Activated CD4-positive, CD25-positive, alpha-beta regulatory T cell (primary cell): ENCODE data around the gene AOAH.
"Not testable (repeated sequence)": the region's sequence is repeated elsewhere in the genome, so short reads cannot be mapped to it uniquely, and the experiment has no call there.

Source experiments
- DNase-seq, 4 experiments: peaks; one replicate each; lab custom pipeline; 2025; lab: John Stamatoyannopoulos, UW

The AOAH gene

DNA sequence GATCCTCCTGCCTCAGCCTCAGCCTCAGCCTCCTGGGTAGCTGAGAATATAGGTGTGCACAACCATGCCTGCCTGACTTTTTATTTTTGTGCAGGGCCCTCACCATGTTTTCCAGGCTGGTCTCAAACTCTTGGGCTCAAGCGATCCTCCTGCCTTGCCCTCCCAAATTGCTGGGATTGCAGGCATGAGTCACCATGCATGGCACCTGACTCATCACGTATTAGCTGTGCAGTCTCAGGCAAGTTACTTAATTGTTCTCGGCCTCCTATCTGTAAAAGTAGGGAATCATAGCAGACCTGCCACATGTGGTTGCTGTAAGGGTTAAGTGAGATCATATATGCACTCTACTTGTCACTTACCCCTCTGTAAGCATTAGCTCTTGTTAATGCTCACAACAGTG lies 217.5 kb downstream of the AOAH start:
- DNase-seq: no peak

DNA sequence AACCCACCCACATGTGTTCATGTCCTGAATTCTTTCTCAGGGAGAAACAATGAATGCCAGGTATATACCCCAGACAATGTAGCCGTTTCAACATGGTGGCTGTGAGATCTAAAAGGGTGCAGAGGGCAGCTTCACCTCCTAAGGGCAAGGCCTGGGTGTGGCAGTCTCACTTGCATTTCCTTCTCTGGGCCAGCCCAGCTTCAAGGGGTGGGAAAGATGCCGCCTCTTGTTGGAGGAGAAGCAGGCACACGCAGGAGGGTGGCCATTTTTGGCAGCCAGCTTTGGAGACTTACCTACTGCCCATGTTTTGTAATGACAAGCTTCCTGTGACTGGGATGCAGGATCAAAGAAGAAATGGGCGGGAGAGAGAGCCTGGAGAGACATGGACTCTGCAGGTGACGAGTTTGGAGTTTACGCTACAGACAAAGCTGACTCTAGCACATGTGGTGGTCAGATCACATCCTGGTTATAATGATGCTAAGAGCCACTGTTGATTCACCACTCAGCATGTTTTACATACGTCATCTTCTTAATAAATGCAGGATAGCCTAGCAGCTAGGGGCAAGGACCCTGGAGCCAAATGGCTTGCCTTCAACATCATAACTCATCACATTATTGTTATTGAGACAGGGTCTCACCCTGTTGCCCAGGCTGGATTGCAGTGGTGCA lies 218.0 kb downstream of the AOAH start:
- no peak for DNase-seq

- not testable (repeated sequence) for DNase-seq
These were observed 219.7 kb downstream of the AOAH start for GRCh38 chr7:36504617-36505016.

GRCh38 chr7:36504216-36504615 lies 220.1 kb downstream of the AOAH start:
- DNase-seq: not testable (repeated sequence)

DNA sequence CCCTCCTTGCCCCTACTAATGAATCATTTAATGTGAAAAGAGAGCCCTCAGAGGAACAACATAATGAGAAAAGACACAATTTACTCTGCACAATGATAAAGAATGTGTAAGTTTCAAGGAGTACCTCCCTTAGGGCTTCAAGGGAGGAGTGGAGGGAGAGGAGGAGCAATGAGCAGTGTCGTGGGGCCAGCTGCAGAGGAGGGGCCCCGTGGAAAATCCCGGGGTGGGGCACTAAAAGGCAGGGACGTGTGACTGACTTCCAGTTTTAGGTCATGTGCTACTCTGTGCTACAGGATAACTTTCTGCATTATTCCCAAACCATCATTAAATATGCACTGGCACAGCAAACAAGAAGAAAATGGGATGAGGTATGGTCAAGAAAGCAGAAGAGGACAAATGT lies 226.5 kb downstream of the AOAH start:
- DNase-seq: no peak

- DNase-seq: not testable (repeated sequence)
These were observed 227.1 kb downstream of the AOAH start for GRCh38 chr7:36497176-36497575.

DNA sequence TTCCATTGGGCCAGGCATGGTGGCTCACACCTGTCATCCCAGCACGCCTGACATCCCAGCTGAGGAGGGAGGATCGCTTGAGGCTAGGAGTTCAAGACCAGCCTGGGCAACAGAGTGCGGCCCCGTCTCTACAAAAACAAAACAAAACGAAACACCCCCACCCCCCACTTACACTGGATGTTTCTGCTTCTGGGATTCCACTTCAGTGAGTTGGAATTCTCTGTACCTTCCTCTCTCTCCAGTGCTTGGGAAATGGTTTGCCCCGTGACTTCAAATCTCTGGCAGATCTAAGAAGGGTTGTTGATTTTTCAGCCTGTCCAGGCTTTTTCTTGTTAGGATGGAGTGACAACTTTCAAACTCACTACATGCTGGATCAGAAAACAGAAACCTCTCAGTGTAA lies 227.7 kb downstream of the AOAH start:
- DNase-seq: no peak

- DNase-seq: no peak
These were observed 233.0 kb downstream of the AOAH start for GRCh38 chr7:36491317-36491716.

DNA sequence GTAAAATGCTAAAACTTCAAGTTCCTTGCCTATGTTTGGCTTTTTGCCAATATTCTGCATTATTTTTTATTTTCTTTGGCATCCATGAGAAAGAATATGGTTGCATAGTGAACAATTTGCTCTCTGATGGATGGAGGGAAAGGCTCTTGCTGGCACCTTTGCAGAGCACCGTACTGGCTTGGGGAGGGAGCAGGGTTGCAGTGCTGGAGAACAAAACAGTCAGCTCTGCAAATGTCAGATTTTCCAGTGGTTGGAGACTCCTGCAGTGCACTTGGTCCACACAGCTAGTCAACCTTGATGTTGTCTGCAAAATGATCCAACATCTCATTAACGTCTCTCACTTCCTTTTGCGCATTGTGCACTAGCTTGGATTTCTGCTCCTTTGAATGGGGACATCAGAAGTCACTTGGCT lies 233.9 kb downstream of the AOAH start:
- no peak for DNase-seq

GRCh38 chr7:36488672-36489071 lies 235.6 kb downstream of the AOAH start:
- not testable (repeated sequence) for DNase-seq

DNA sequence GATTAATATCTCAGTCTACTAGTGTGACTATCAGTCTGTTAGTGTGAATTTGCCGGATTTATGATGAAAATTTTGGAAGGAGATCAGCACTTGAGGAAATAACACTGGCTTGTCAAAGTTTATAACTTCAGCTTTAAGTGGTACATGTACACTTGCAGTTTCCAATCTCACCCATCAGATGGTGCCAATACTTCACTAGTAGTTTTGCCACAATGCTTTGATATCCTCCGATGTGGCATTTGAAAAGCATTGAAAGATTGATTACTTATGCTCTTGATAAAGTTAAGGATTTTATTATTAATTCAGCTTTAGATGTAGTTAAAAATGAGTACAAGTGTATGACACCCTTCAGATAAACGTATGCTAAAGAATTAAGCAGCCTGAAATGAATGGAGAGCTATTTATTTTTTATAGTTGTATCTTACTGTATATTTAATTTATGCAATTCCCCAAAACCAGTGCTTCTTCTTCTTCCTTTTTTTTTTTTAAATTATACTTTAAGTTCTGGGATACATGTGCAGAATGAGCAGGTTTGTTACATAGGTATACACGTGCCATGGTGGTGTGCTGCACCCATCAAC lies 236.4 kb downstream of the AOAH start:
- DNase-seq: no peak

DNA sequence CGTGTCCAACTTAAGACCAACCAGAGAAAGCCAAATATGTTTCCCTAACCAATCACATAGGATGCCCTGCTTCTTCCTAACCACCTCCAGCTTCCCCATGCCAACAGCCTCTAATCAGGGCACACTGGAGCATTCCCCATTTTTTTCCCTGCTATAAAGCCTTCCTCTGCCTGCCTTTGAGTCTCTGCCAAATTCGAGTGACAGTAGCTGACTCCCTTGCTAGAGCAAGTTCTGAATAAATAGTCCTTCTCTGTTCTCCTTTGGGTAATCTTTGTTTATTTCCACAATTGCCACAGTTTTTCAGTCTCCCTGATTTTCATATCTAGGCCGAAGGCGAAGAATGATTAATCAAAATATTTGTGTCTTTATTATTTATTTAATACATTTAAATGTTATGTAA lies 238.0 kb downstream of the AOAH start:
- no peak for DNase-seq

GRCh38 chr7:36484265-36484664 lies 240.0 kb downstream of the AOAH start:
- no peak for DNase-seq

DNA sequence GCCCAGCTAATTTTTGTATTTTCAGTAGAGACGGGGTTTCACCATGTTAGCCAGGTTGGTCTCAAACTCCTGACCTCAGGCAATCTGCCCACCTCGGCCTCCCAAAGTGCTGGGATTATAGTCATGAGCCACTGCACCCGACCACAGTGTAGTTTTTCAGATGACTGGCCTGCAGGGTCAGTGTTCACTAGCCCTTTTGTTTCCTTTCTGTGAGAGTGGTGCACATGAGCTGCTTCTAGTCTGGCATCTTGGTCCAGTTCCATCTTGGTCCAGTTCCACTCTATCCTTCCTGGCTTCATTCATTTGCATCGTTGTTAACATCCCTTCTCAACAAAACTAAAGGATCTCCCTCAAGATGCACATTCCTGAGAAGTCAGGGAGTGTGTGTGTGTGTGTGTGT lies 240.4 kb downstream of the AOAH start:
- not testable (repeated sequence) for DNase-seq

DNA sequence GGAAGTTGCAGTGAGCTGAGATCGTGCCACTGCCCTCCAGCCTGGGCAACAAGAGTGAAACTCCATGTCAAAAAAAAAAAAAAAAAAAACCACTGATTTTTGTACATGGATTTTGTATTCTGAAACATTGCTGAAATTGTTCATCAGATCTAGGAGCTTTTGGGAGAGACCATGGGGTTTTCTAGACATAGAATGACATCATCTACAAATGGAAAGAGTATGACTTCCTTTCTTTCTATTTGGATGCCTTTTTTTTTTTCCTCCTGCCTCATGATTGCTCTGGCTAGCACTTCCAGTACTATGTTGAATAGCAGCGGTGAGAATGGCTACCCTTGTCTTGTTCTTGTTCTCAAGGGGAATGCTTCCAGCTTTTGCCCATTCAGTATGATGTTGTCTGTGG lies 245.5 kb downstream of the AOAH start:
- no peak for DNase-seq

- DNase-seq: no peak
These were observed 248.9 kb downstream of the AOAH start for GRCh38 chr7:36475381-36475780.

DNA sequence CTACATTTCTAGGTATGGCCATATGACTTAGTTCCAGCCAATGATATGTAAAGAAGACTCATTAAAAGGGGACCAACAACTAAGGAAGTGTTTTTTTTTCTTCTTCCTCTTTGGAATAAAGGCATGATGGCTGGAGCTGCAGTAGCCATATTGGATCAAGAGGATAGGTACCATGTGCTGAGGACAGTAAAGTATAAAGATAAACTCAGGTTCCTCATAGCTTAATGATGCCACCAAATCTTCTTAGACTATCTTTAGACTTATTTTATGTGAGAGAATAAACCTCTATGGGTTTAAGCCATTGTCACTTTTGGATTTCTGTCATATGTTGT lies 249.3 kb downstream of the AOAH start:
- no peak for DNase-seq

GRCh38 chr7:36474283-36475010 lies 249.8 kb downstream of the AOAH start:
- no peak for DNase-seq

GRCh38 chr7:36473454-36474282 lies 250.6 kb downstream of the AOAH start:
- no peak for DNase-seq

DNA sequence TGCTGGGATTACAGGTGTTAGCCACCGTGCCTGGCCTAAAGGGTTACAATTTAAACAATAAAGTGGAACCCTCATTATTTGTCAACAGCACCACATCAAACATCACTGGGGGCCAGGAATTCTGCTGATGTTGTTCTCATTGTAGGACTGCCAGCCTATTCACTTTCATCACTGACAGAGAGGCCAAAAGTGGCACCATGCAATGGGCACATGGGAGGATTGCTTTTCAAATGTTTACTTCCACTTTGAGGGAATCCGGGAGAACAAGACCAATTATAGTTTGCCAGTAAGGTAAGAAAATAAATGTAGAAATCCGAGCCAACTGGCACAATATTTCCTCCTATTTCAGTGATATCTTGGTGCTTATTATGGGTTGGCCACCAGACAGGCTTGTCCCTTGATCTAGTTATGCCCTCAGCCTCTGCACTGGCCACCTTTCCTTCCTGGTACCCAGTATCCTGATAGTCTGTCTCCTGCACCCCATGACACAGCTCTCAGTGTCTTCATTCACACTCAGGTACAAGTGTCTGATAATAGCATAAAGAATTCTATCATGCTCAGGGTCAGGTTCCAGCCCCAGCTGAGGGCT lies 252.1 kb downstream of the AOAH start:
- no peak for DNase-seq

- DNase-seq: no peak
These were observed 255.1 kb downstream of the AOAH start for GRCh38 chr7:36469236-36469635.

GRCh38 chr7:36468370-36469101 lies 255.8 kb downstream of the AOAH start:
- DNase-seq: no peak
